22Rv1 (cell line): ENCODE measurements around the gene HS1BP3.

ENCODE experiments used
- H3K27ac ChIP-seq: fragments of 450-650 bp; 2 replicates; pipeline ENCODE4 v1.5.1; 2017
- CTCF ChIP-seq: fragments of 450-650 bp; IDR thresholded peaks from 2 replicates; pipeline ENCODE4 v1.5.1; 2017; ENCODE audit warnings: mild to moderate bottlenecking
- ZFX ChIP-seq: fragments of 450-650 bp; IDR thresholded peaks from 2 replicates; pipeline ENCODE4 v1.6.1; 2017; ENCODE audit warnings: antibody characterized with exemption, borderline replicate concordance

HS1BP3 gene

GRCh38 chr2:20614201-20615067 lies 36.5 kb downstream of the HS1BP3 start:
- no peak overlapping the region for H3K27ac ChIP-seq
- no peak for TF ChIP-seq CTCF
- no peak for TF ChIP-seq ZFX

- H3K27ac ChIP-seq = no peak overlapping the region
- TF ChIP-seq ZFX (no peak), CTCF (no peak)
These were observed 37.7 kb downstream of the HS1BP3 start for GRCh38 chr2:20612925-20613916.

GRCh38 chr2:20611844-20612356 lies 39.0 kb downstream of the HS1BP3 start:
- TF ChIP-seq ZFX (no peak), CTCF (no peak)
- no peak overlapping the region for H3K27ac ChIP-seq

GRCh38 chr2:20611077-20611843 lies 39.6 kb downstream of the HS1BP3 start:
- no peak overlapping the region for H3K27ac ChIP-seq
- TF ChIP-seq CTCF (no peak), ZFX (no peak)

- no peak overlapping the region for H3K27ac ChIP-seq
These were observed 40.9 kb downstream of the HS1BP3 start for GRCh38 chr2:20609995-20610357.

More at GRCh38 chr2:20609995-20610357, 40.9 kb downstream of the HS1BP3 start:
- no peak for TF ChIP-seq CTCF
- TF ChIP-seq ZFX = no peak
